Activated CD4-positive, alpha-beta T cell treated with anti-CD3 and anti-CD28 coated beads for 4 hours (primary cell): Measurements from ENCODE around the gene FGD2.
A peak's percentile ranks its signal among the peaks of the same experiment; 100 is the strongest.

Source experiments
- DNase-seq, 2 donors: peaks; one replicate each; pipeline ENCODE4 v3.0.0-alpha.2; 2020

Gene FGD2

GRCh38 chr6:37005061-37005810, at the start of gene FGD2:
TSS of gene FGD2 (plus strand) at chr6:37005655. CDS start at chr6:37005818, 163 bp downstream.
- DNase-seq, result no peak

DNA sequence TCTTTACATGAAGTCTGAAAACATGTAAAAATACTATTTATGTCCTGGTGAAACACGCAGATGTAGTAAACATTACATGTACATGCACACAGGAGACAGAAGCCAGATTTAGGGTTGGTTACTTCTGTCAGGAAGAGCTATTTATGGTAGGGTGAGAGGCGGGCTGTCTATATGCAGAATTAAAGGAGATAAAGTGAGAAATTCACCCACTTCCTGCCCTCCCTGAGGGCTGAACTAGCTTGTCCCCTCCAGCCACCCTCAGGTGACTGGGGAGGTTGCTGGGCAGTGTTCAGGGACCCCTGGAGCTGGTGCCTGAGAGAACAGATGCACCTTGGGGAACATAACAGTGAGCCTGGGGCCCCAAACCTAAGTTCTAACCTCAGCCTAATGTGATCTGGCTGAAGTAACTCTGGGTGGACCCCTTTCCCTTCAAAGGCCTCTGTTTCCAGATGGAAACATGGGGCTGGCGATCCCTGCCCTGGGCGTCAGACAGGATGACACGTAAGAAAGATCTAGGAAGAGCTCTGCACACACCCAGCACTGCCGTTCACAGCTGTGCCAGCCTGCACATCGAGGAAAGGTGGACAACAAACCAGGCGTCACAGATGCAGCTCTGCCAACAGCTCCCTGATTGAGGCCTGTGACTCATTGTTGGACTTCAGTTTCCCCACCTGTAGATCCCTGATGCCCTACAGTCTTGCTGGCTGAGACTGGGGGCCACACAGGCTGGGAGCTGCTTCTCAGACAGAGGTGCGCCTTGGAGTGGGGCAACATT, 49.6 kb upstream of the FGD2 start:
- DNase-seq, result no peak

- no peak for DNase-seq
These were observed 49.0 kb upstream of the FGD2 start for GRCh38 chr6:36956446-36956820.

- no peak for DNase-seq
These were observed 47.6 kb upstream of the FGD2 start for GRCh38 chr6:36957773-36958271.

DNA sequence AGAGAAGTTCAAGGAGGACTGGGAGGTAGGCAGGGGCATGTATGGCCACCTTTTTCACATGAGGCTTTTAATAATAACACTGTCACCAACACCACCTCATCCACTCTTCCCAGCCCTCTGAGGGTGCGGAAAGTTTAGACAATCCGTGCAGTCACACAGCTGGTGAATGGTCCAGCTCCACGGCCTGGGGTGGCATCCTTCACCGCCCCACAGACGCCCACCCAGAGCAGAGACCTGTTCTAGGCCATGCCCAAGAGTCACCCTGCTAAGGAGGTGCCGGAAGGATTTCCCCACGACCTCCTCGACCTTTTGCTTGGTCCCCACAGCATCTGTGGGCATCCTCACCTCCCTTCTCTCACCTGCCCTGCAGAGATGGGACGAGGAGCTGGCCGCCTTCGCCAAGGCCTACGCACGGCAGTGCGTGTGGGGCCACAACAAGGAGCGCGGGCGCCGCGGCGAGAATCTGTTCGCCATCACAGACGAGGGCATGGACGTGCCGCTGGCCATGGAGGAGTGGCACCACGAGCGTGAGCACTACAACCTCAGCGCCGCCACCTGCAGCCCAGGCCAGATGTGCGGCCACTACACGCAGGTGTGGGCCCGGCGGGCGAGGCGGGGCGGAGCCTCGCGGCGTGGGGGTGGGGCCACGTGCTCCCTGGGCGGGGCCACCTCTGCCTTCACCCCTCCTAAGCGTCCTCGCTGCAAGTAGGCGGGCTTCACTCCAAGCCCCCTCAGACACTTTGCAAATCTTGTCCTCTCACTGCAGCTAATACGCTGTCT, 46.5 kb upstream of the FGD2 start:
- no peak for DNase-seq

- DNase-seq, result no peak
These were observed 45.8 kb upstream of the FGD2 start for GRCh38 chr6:36959555-36960250.

- no peak for DNase-seq
These were observed 43.7 kb upstream of the FGD2 start for GRCh38 chr6:36961441-36962435.

DNA sequence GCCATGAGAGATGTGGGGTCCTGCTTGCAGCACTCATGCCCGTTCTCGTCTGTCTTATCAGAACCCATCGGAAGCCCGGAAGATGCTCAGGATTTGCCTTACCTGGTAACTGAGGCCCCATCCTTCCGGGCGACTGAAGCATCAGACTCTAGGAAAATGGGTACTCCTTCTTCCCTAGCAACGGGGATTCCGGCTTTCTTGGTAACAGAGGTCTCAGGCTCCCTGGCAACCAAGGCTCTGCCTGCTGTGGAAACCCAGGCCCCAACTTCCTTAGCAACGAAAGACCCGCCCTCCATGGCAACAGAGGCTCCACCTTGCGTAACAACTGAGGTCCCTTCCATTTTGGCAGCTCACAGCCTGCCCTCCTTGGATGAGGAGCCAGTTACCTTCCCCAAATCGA, 42.6 kb upstream of the FGD2 start:
- DNase-seq, result peak; percentile 69 to 81

DNA sequence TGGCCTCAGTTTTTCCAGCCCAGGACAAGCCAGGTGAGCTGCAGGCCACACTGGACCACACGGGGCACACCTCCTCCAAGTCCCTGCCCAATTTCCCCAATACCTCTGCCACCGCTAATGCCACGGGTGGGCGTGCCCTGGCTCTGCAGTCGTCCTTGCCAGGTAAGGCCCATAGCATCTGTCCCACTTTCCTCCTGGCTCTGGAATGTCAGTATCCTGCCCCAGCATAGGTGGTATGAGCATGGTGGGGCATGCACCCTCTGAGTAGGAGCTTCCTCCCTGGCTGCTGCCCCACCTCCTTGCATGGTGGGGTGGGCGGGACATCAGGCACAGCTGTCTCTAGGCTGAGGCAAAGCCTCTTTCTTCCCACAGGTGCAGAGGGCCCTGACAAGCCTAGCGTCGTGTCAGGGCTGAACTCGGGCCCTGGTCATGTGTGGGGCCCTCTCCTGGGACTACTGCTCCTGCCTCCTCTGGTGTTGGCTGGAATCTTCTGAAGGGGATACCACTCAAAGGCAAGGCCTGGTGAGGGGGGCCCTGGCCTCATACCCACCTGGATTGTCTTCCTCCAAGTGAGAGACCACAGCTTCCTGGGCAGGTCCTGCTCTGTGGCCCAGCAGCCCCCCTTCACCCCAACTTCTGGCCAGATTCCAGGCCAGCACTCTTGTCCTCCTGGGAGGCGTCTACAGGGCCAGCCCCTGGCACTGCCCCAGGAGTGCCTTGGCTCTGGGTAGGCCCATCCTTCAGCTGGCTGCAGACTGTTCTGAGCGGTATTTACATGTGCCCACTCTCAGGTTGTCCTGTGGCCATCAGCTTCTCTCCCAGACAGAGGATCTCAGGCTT, 41.8 kb upstream of the FGD2 start:
- DNase-seq, result peak in 1 of 2 donors; percentile 16

DNA sequence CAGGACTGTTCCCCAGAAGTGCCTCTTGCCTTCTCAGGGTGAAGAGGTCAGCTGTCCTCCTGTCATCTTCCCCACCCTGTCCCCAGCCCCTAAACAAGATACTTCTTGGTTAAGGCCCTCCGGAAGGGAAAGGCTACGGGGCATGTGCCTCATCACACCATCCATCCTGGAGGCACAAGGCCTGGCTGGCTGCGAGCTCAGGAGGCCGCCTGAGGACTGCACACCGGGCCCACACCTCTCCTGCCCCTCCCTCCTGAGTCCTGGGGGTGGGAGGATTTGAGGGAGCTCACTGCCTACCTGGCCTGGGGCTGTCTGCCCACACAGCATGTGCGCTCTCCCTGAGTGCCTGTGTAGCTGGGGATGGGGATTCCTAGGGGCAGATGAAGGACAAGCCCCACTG, 41.1 kb upstream of the FGD2 start:
- DNase-seq, result no peak

DNA sequence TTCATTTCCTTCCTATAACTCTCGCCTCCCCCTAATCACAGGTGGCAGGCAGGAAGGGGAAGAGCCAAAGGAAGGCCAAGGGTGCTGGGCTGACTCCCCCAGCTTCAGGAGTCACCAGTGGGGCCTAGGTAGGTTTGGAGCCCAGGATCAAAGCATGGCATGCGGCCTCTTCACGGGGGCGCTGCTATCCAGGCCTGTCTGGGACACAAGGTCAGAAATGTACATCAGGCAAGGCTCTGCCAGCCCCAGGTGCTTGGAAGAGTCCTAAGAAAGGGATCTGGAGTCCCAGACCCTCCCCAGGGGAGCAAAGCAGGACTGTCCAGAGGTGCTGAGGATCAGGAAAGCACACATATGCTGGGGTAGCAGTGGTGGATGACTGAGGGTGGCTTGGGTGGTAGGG, 40.5 kb upstream of the FGD2 start:
- DNase-seq, result no peak

DNA sequence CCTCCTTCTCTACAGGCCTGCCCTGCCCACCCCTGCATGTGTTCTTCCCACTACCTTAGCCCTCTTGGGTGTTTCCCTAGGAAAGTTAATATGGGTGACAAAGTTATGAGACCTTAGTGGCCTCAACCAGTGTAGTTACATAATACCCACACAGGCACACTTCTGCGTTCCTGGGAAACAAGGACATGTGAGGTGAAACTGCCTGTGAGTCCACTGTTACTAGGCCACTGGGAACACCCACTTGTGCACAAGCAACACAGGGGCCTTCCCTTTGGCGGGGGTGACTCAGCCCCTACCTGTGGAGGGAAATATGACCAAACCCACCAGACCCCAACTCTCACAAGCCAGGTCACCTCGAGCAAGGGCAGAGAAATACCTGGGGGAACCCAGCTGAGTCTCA, 38.2 kb upstream of the FGD2 start:
- DNase-seq, result no peak

DNA sequence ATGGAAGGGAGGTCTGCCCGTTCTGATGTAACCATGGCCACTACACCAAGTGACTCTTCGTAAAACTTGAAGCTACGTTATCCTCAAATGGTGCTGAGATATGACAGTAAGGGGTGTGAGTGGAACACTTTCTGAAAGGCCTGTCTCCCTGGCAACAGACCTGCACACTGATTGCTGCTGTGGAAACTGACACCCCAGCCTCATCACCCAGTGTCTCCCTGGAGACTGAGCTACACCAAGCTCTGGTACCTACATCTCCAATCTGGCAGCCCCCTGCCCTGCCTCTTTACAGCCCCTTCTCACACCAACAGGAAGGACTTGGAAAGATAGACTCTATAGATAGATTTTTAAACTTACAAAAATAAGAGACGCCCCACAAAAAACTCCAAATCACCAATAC, 37.7 kb upstream of the FGD2 start:
- DNase-seq, result no peak

DNA sequence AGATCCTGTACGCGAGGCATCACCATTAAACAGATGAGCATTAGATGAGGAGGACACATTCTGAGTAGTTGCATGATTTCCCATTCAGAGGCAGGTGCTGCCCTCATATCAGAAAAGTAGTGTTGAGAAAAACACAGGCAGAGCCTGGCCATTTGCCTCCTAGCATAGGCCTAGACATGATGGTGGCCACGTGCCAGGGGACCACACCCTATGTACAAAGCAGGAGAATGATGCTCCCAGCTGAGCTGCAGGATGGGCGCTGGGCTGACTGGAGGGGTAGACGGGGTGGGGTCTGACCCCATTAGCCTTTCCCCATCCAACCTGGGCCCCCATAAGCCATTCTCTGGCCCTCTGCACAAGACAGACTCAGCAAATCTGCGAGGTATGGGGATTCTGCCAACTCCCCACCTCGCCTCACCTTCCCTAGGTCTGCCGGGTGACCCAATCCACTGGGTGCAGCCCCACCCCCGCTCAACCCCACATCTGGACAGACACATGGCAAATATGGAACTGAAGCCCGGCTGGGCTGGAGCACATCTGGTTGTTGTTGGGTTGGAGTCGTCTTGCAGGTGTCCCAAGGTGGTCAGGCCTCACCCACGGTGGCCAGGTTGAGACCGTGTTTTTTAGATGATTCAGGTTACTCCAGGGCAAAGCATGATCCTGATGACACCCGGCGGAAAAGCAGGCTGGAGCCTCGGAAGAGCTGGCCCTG, 37.0 kb upstream of the FGD2 start:
- DNase-seq, result no peak

- DNase-seq, result no peak
These were observed 36.2 kb upstream of the FGD2 start for GRCh38 chr6:36969240-36969691.

DNA sequence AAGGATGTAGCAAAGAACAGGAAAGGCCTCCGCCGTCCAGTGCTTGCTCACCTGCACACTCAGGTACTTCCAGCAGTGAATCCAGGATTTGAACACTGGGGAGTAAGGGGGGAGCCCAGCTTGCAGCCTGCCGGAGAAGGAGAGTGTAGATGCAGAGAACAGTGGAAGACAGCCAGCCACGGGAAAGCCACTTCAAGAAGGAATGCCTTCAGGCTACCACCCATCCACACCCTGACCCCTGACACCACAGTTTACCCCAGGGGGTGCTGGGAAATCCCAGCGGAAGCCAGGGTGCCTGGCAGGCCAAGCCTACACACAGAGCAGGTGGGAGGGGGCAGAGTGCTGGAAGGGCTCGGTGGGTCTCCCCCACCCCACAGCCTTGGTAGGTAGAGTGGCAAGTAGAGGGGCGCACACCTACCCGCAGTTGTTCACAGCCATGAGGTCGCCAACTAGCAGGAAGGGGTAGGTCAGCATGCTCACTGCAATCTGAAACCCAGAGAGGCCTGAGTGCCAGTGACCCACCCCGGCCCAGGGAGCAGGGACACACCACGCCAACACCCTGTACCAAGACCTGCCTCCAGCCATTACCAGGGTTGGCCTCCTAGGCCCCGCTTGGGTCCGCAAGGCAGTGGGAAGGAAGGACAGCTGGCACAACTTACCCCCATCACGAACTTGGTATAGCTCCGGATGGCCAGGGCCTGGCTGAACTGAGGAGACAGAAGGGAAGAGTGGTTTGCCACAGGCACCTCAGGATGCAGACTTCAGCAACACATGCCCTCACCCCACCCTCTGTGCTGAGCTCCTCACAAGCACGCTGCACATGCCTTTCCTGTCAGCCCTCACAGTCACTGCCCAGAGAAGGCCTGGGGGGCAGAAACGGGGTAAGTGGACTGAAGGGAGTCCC, 35.2 kb upstream of the FGD2 start:
- no peak for DNase-seq

- no peak for DNase-seq
These were observed 34.3 kb upstream of the FGD2 start for GRCh38 chr6:36970892-36971842.
